ENCODE measurements around the gene TRIM50. TPM values are rescaled to one million over a fixed set of nuclear protein-coding genes. Genes with fewer than 3 reads are reported as not detected.

TRIM50 gene
- total RNA-seq, 1 experiment from 2014 or later = not detected

- CTCF ChIA-PET = no interaction called here
- no peak for TF ChIP-seq SIN3A (IDR thresholded peaks at IDR 0.05; ENCODE audit: borderline replicate concordance, insufficient read depth, low read depth, low read length)
- TF ChIP-seq, protein P1, sequence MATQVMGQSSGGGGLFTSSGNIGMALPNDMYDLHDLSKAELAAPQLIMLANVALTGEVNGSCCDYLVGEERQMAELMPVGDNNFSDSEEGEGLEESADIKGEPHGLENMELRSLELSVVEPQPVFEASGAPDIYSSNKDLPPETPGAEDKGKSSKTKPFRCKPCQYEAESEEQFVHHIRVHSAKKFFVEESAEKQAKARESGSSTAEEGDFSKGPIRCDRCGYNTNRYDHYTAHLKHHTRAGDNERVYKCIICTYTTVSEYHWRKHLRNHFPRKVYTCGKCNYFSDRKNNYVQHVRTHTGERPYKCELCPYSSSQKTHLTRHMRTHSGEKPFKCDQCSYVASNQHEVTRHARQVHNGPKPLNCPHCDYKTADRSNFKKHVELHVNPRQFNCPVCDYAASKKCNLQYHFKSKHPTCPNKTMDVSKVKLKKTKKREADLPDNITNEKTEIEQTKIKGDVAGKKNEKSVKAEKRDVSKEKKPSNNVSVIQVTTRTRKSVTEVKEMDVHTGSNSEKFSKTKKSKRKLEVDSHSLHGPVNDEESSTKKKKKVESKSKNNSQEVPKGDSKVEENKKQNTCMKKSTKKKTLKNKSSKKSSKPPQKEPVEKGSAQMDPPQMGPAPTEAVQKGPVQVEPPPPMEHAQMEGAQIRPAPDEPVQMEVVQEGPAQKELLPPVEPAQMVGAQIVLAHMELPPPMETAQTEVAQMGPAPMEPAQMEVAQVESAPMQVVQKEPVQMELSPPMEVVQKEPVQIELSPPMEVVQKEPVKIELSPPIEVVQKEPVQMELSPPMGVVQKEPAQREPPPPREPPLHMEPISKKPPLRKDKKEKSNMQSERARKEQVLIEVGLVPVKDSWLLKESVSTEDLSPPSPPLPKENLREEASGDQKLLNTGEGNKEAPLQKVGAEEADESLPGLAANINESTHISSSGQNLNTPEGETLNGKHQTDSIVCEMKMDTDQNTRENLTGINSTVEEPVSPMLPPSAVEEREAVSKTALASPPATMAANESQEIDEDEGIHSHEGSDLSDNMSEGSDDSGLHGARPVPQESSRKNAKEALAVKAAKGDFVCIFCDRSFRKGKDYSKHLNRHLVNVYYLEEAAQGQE (IDR thresholded peaks at IDR 0.05; ENCODE audit: insufficient read depth in 1 of 2, low read depth in 2 of 2, low read length in 1 of 2) = no peak
- no peak for TF ChIP-seq POLR2AphosphoS5 (IDR thresholded peaks at IDR 0.05; ENCODE audit: low read depth, low read length)
- TF ChIP-seq, protein P2, sequence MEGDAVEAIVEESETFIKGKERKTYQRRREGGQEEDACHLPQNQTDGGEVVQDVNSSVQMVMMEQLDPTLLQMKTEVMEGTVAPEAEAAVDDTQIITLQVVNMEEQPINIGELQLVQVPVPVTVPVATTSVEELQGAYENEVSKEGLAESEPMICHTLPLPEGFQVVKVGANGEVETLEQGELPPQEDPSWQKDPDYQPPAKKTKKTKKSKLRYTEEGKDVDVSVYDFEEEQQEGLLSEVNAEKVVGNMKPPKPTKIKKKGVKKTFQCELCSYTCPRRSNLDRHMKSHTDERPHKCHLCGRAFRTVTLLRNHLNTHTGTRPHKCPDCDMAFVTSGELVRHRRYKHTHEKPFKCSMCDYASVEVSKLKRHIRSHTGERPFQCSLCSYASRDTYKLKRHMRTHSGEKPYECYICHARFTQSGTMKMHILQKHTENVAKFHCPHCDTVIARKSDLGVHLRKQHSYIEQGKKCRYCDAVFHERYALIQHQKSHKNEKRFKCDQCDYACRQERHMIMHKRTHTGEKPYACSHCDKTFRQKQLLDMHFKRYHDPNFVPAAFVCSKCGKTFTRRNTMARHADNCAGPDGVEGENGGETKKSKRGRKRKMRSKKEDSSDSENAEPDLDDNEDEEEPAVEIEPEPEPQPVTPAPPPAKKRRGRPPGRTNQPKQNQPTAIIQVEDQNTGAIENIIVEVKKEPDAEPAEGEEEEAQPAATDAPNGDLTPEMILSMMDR (IDR thresholded peaks at IDR 0.05) = no peak
- TF ChIP-seq TCF7L2 (IDR thresholded peaks at IDR 0.05; ENCODE audit: low read depth, low read length) = no peak
- POLR2A ChIA-PET = no interaction called here
- intact Hi-C loops (cut with micrococcal nuclease; ENCODE audit: unreplicated experiment) = no loop called here
- H3K4me1 ChIP-seq (ENCODE audit: control insufficient read depth, insufficient read depth, low read length) = peaks cover 9% of the 10 kb centered on the region
- in situ Hi-C loops (cut with HindIII; ENCODE audit: low pct_unique_long_range_greater_than_20kb, low sequenced_read_pairs) = no loop called here
- H3K27ac ChIP-seq (ENCODE audit: low read length) = no peak overlapping the region
- no TSS peak for BruUV-seq (replicated peaks)
- DNase-seq (ENCODE audit: low read depth, low spot score) (no peak), ATAC-seq (no peak)
- H3K4me3 ChIP-seq (ENCODE audit: low read depth in 2 of 2, low read length in 2 of 2) = no peak overlapping the region
- H3K9me3 ChIP-seq (ENCODE audit: control insufficient read depth, insufficient read depth, low read depth, low read length) = no peaks in the 10 kb centered on the region
- H3K27me3 ChIP-seq (ENCODE audit: control insufficient read depth, insufficient read depth, low read length) = no peaks in the 10 kb centered on the region
- H3K36me3 ChIP-seq (ENCODE audit: control insufficient read depth, insufficient read depth, low read length) = no peaks in the 10 kb centered on the region
These were observed 28.3 kb upstream of the TRIM50 start for GRCh38 chr7:73356159-73356558.

DNA sequence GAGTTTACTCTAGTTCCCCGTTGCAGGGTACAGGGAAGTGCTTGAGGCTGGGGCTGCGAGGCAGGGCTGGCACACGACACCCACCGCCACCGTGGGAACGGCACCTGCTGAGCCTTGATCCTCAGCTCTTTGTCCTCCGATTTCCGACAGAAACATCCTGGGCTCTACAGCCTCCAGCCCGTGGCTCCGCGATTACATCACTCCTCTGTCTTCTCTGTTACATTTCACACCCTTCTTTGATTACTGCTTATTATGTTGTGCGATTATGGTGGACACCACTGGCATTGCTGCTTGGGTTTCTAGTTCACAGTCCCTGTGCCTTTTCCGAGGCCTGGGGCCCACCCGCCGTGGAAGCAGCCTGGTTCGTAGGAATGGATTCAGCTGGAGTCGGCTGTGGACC, 26.9 kb upstream of the TRIM50 start:
- H3K27me3 ChIP-seq (ENCODE audit: control insufficient read depth, insufficient read depth, low read length) = no peaks in the 10 kb centered on the region
- H3K36me3 ChIP-seq (ENCODE audit: control insufficient read depth, insufficient read depth, low read length) = no peaks in the 10 kb centered on the region
- H3K27ac ChIP-seq (ENCODE audit: low read length) = no peak overlapping the region
- DNase-seq (ENCODE audit: low read depth, low spot score) (no peak), ATAC-seq (no peak)
- H3K9me3 ChIP-seq (ENCODE audit: control insufficient read depth, insufficient read depth, low read depth, low read length) = no peaks in the 10 kb centered on the region
- intact Hi-C loops (cut with micrococcal nuclease; ENCODE audit: unreplicated experiment) = no loop called here
- H3K4me3 ChIP-seq (ENCODE audit: low read depth in 2 of 2, low read length in 2 of 2) = no peak overlapping the region
- BruUV-seq (replicated peaks) = no TSS peak
- H3K4me1 ChIP-seq (ENCODE audit: control insufficient read depth, insufficient read depth, low read length) = peaks cover 9% of the 10 kb centered on the region
- POLR2A ChIA-PET = no interaction called here
- TF ChIP-seq, protein P2 (IDR thresholded peaks at IDR 0.05) = no peak
- no peak for TF ChIP-seq POLR2AphosphoS5 (IDR thresholded peaks at IDR 0.05; ENCODE audit: low read depth, low read length)
- no peak for TF ChIP-seq TCF7L2 (IDR thresholded peaks at IDR 0.05; ENCODE audit: low read depth, low read length)
- TF ChIP-seq, protein P1 (IDR thresholded peaks at IDR 0.05; ENCODE audit: insufficient read depth in 1 of 2, low read depth in 2 of 2, low read length in 1 of 2) = no peak
- no peak for TF ChIP-seq SIN3A (IDR thresholded peaks at IDR 0.05; ENCODE audit: borderline replicate concordance, insufficient read depth, low read depth, low read length)
- CTCF ChIA-PET = no interaction called here
- in situ Hi-C loops (cut with HindIII; ENCODE audit: low pct_unique_long_range_greater_than_20kb, low sequenced_read_pairs) = no loop called here
